Measurements from ENCODE around the gene RPS10.

The RPS10 gene

DNA sequence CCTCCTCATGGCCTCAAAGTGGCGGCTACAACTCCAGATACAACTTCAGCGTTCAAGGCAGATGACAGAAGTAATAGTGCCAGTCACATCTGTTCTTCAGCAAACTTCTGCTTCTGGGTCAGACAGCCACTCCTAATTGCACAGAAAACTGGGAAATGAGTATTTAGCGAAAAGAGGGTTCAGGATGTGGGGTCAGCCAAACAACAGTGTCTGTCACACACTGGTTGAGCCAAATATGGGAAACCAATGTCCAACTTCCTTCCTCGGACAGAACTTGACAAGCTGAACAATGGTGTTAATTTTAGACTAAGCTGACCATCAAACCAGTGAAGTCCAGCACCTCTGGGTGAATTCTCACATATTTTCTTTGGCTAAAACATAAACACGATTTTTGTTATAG, 55.5 kb downstream of the RPS10 start:
- DNase-seq (ENCODE audit: low read depth), result no peak

GRCh38 chr6:34369385-34369784, 56.5 kb downstream of the RPS10 start:
- DNase-seq (ENCODE audit: low read depth), result no peak

Data from T follicular helper cell (primary cell).